MCF 10A (cell line): ENCODE results near the gene ARHGAP19. TPM values are rescaled to one million over a fixed set of nuclear protein-coding genes. Genes with fewer than 3 reads are reported as not detected.

Source experiments
- BruUV-seq: library from RNA; stranded (reverse); fragments of 400-500 nt; replicated peaks from 2 replicates; lab custom pipeline; 2021; lab: Mats Ljungman, UMichigan
- CTCF ChIA-PET: fragments of 300-600 bp; sonication (Branson Sonifier 250); formaldehyde crosslinking; extraction: SDS; loops from one replicate; lab custom pipeline; 2021; ENCODE audit warnings: antibody characterized with exemption, inconsistent platforms; lab: Yijun Ruan, JAX
- POLR2A ChIA-PET: fragments of 300-600, 350-650 bp; sonication (Branson Sonifier 250); formaldehyde crosslinking; extraction: SDS; loops from one replicate; lab custom pipeline; 2020; ENCODE audit warnings: antibody characterized with exemption, inconsistent platforms; lab: Yijun Ruan, JAX
- DNase-seq: peaks from one replicate; pipeline ENCODE4 v3.0.0-alpha.2; 2018; ENCODE audit not compliant: unreplicated experiment
- H3K27ac Mint-ChIP-seq: one replicate; pipeline ENCODE4 v1.8.0; 2022; ENCODE audit warnings: mild to moderate bottlenecking, low read depth, mixed read lengths; ENCODE audit not compliant: unreplicated experiment
- H3K27me3 Mint-ChIP-seq: one replicate; pipeline ENCODE4 v1.8.0; 2022; ENCODE audit warnings: mixed read lengths; ENCODE audit not compliant: insufficient read depth, unreplicated experiment
- H3K36me3 Mint-ChIP-seq: one replicate; pipeline ENCODE4 v1.8.0; 2022; ENCODE audit warnings: mild to moderate bottlenecking, moderate library complexity, mixed read lengths; ENCODE audit not compliant: insufficient read depth, unreplicated experiment
- H3K4me1 Mint-ChIP-seq: one replicate; pipeline ENCODE4 v1.8.0; 2022; ENCODE audit warnings: mixed read lengths; ENCODE audit not compliant: insufficient read depth, unreplicated experiment
- H3K4me3 Mint-ChIP-seq: one replicate; pipeline ENCODE4 v1.8.0; 2022; ENCODE audit warnings: mild to moderate bottlenecking, moderate library complexity, mixed read lengths; ENCODE audit not compliant: unreplicated experiment
- H3K9me3 Mint-ChIP-seq: one replicate; pipeline ENCODE4 v1.8.0; 2022; ENCODE audit warnings: mixed read lengths; ENCODE audit not compliant: unreplicated experiment
- CTCF ChIP-seq: fragments of 200-600 bp; IDR thresholded peaks from one replicate; pipeline ENCODE4 v1.8.0; 2022; ENCODE audit warnings: antibody characterized with exemption, mild to moderate bottlenecking; ENCODE audit not compliant: unreplicated experiment
- intact Hi-C: fragments of 100-400 bp; cut with micrococcal nuclease; formaldehyde crosslinking; loops from 2 replicates; pipeline ENCODE4 v1.14.1; 2022
- total RNA-seq: library from RNA; stranded (reverse); gene quantifications from 2 replicates; pipeline ENCODE4 v1.2.3, GENCODE V29; 2022

Gene ARHGAP19
- total RNA-seq, 1 experiment from 2014 or later, result 11.7 TPM

DNA sequence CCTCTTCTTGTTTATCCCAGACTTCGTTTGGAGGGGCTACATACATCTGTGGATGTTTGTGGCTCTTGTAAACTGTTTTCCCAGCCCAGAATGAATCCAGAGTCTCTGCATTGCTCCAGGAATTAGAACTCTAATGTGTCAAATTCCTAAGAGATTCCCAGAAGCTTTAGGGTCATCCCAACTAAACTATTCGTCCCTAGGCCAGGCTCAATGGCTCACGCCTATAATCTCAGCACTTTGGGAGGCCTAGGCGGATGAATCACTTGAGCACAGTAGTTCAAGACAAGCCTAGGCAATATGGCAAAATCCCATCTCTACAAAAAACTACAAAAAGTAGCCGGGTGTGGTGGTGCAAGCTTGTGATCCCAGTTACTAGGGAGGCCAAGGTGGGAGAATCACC is 28.5 kb downstream of the ARHGAP19 start:
- CTCF ChIA-PET, result interaction anchor here (0.8 to 2.1 kb wide), 2 partner anchors 15 to 29 kb away, joined by 3 to 13 read pairs; no protein-coding TSS in a partner anchor
- no TSS peak for BruUV-seq
- Mint-ChIP-seq H3K27me3 (no peaks in the 10 kb centered on the region), H3K9me3 (no peaks in the 10 kb centered on the region), H3K4me3 (no peak overlapping the region), H3K27ac (no peak overlapping the region), H3K4me1 (no peaks in the 10 kb centered on the region), H3K36me3 (peaks cover 6% of the 10 kb centered on the region)
- POLR2A ChIA-PET, result interaction anchor here (1.5 kb wide), 1 partner anchor 15 kb away, joined by 5 read pairs; no protein-coding TSS in a partner anchor
- no peak for TF ChIP-seq CTCF
- intact Hi-C loops, result no loop called here
- no peak for DNase-seq

GRCh38 chr10:97261656-97262055 is 30.8 kb downstream of the ARHGAP19 start:
- Mint-ChIP-seq H3K9me3 (no peaks in the 10 kb centered on the region), H3K27me3 (no peaks in the 10 kb centered on the region), H3K4me1 (no peaks in the 10 kb centered on the region), H3K27ac (no peak overlapping the region), H3K4me3 (no peak overlapping the region), H3K36me3 (peaks cover 6% of the 10 kb centered on the region)
- CTCF ChIA-PET, result interaction anchor here (0.5 to 0.9 kb wide), 3 partner anchors 16 to 27 kb away, joined by 3 to 5 read pairs (median 3); no protein-coding TSS in a partner anchor
- no peak for DNase-seq
- intact Hi-C loops, result no loop called here
- no peak for TF ChIP-seq CTCF
- POLR2A ChIA-PET, result interaction anchor here (0.7 to 1.1 kb wide), 3 partner anchors 46 to 406 kb away, joined by 3 read pairs; no protein-coding TSS in a partner anchor
- BruUV-seq, result no TSS peak

GRCh38 chr10:97261183-97261582 is 31.3 kb downstream of the ARHGAP19 start:
- Mint-ChIP-seq H3K36me3 (peaks cover 6% of the 10 kb centered on the region), H3K27me3 (no peaks in the 10 kb centered on the region), H3K4me3 (no peak overlapping the region), H3K4me1 (no peaks in the 10 kb centered on the region), H3K9me3 (no peaks in the 10 kb centered on the region), H3K27ac (no peak overlapping the region)
- intact Hi-C loops, result no loop called here
- BruUV-seq, result no TSS peak
- ChIA-PET CTCF (interaction anchor here (0.8 to 0.9 kb wide), 2 partner anchors 16 to 26 kb away, joined by 3 to 5 read pairs; no protein-coding TSS in a partner anchor), POLR2A (interaction anchor here (0.7 to 1.4 kb wide), 4 partner anchors 31 to 406 kb away, joined by 3 read pairs; partner anchors contain the start of gene ARHGAP19)
- DNase-seq, result no peak
- TF ChIP-seq CTCF, result no peak

GRCh38 chr10:97259119-97259518 is 33.3 kb downstream of the ARHGAP19 start:
- no peak for TF ChIP-seq CTCF
- H3K27ac Mint-ChIP-seq, result no peak overlapping the region
- H3K36me3 Mint-ChIP-seq, result peaks cover 6% of the 10 kb centered on the region
- no peaks in the 10 kb centered on the region for H3K9me3 Mint-ChIP-seq
- POLR2A ChIA-PET, result no interaction called here
- H3K27me3 Mint-ChIP-seq, result no peaks in the 10 kb centered on the region
- DNase-seq, result no peak
- no peak overlapping the region for H3K4me3 Mint-ChIP-seq
- BruUV-seq, result no TSS peak
- intact Hi-C loops, result no loop called here
- no peaks in the 10 kb centered on the region for H3K4me1 Mint-ChIP-seq
- CTCF ChIA-PET, result interaction anchor here (0.6 to 2.4 kb wide), 5 partner anchors 20 to 276 kb away, joined by 3 to 10 read pairs (median 4); no protein-coding TSS in a partner anchor
